ENCODE data around the gene CDHR1.

The CDHR1 gene

GRCh38 chr10:84221916-84222315, 27.6 kb downstream of the CDHR1 start:
- no peak for TF ChIP-seq CTCF (IDR thresholded peaks at IDR 0.05; ENCODE audit: control insufficient read depth, insufficient read depth, low read depth, low read length, missing control alignments)
- H3K4me3 ChIP-seq (ENCODE audit: control insufficient read depth, low read depth, low read length): no peak overlapping the region
- DNase-seq (ENCODE audit: low read depth): no peak

DNA sequence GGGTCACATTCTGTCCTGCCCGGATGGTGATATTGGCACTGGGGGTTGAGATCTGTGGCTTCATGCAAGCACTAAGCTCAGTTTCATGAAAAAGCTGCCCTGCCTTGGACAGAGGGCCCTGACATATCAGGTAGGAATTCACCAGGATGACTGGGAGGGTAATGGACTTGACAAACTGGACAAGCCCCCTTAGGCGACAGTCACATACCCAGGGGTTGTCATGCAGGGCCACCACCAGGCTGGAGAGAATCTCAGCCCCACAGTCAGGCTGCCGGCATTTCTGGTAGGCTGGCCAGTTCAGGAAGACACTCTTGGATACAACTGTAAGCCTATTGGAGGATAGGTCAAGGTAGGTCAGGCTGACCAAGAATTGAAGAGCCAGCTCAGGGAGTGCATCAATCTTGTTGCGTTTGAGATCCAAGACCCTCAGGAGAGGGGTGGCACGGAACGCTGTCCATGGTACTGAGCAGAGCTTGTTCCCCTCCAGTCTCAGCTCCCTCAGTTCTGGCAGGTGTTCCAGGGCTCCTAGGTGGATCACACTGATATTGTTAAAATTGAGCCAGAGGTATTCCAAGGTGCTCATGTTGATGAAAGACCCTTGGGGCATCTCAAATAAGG, 30.2 kb downstream of the CDHR1 start:
- no peak for TF ChIP-seq CTCF (IDR thresholded peaks at IDR 0.05; ENCODE audit: control insufficient read depth, insufficient read depth, low read depth, low read length, missing control alignments)
- H3K4me3 ChIP-seq (ENCODE audit: control insufficient read depth, low read depth, low read length): no peak overlapping the region
- DNase-seq (ENCODE audit: low read depth): no peak

- DNase-seq (ENCODE audit: low read depth): no peak
- no peak within 1 kb of the TSS for H3K4me3 ChIP-seq (ENCODE audit: control insufficient read depth, low read depth, low read length)
- no peak for TF ChIP-seq CTCF (IDR thresholded peaks at IDR 0.05; ENCODE audit: control insufficient read depth, insufficient read depth, low read depth, low read length, missing control alignments)
These were observed 31.3 kb downstream of the CDHR1 start, which contains the start of gene LRIT2 for GRCh38 chr10:84225427-84226173. Gene LRIT2 (minus strand): TSS chr10:84225544. CDS start chr10:84225520, 24 bp downstream.

DNA sequence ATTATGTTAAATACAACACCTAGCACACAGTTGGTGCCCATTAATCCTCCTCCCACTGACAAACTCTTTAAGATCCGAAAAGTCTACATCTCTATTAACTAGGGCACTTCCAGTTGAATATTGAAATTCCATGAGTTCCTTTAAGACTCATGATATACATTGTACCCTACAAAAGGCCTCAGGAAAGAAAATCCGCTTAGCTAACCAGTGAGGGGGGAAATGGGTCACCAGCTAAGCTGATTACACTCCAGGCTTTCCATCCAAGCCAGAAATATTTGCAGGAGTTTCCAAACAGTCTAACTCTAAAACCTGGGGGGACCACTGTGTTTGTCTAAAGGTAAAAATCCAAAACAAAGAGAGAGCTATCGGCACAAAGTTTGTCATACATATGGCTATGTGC, 32.3 kb downstream of the CDHR1 start:
- no peak for TF ChIP-seq CTCF (IDR thresholded peaks at IDR 0.05; ENCODE audit: control insufficient read depth, insufficient read depth, low read depth, low read length, missing control alignments)
- no peak for DNase-seq (ENCODE audit: low read depth)
- H3K4me3 ChIP-seq (ENCODE audit: control insufficient read depth, low read depth, low read length): no peak overlapping the region

DNA sequence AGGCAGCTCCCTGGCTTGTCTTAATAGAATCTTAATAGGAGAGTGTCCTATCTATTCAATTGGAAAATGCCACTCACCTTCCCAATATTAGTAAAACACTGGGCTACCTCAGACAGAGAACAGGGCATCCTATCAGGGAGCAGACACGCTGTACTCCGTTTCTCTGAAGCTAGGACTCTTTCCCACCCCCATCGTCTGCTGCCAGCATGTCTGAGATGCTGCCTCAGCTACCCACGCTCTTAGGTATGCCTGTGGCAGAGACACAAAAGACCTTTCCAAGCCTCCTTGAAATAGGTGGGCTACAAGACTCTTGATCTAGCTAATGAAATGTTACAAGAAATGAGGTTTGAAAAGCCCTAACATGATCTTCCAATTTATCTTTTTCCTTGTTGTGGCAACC, 33.5 kb downstream of the CDHR1 start:
- H3K4me3 ChIP-seq (ENCODE audit: control insufficient read depth, low read depth, low read length): no peak overlapping the region
- DNase-seq (ENCODE audit: low read depth): no peak
- no peak for TF ChIP-seq CTCF (IDR thresholded peaks at IDR 0.05; ENCODE audit: control insufficient read depth, insufficient read depth, low read depth, low read length, missing control alignments)

DNA sequence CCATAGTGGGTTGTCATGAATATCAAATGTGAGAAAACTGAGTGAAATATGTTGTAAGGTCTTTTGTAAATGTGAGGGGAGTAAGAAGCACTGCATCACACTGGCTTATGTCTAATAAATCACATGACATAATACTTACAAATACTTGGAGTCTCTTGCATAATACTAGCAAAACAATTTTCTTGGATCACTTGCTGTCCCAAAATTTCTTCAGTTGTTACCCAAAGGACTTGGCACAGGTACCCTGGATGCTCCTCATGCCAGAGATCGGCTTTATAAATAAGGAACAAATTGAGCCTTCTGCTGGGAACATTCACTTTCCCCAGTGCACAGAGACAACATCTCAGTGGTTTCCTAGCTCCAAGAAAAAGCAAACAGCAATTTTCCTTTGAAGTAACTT, 36.0 kb downstream of the CDHR1 start:
- H3K4me3 ChIP-seq (ENCODE audit: control insufficient read depth, low read depth, low read length): no peak overlapping the region
- no peak for DNase-seq (ENCODE audit: low read depth)
- no peak for TF ChIP-seq CTCF (IDR thresholded peaks at IDR 0.05; ENCODE audit: control insufficient read depth, insufficient read depth, low read depth, low read length, missing control alignments)
